Tibial nerve (tissue), 3 donors: ENCODE measurements around the gene CLTRN.

Experiments used
- CTCF ChIP-seq, 5 experiments: fragments of 200-600 bp in 3 of 5; fragments of 450-650 bp in 2 of 5; sonication (generic) in 3 of 5; IDR thresholded peaks; one replicate each; pipeline ENCODE4 v1.5.1; 2016 to 2019; ENCODE audit warnings: antibody characterized with exemption in 5 of 5, mild to moderate bottlenecking in 3 of 5, moderate library complexity in 2 of 5
- POLR2A ChIP-seq, 2 donors: fragments of 450-650 bp; IDR thresholded peaks; one replicate each; pipeline ENCODE4 v1.6.1; 2017; ENCODE audit warnings: antibody characterized with exemption in 2 of 2, mild to moderate bottlenecking in 2 of 2, moderate library complexity in 2 of 2

DNA sequence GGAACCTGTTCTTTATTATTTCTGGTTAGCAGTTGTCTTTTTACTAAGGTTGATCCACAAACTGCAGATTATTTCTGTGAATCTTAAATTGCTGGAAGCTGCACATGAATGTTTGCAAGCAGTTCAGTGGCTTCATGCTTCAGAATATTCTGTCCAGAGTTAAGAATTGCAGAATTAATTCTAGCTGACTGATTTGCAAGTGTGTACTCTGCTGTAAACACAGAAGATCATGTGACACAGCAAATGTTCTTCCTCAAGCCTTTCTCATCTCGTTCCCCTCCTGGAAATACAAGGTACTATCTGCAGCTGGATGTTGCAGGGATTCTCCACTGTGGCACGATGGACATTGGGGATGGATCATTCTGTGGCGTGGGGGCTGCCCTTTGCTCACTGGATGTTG, 16.8 kb upstream of the CLTRN start:
- TF ChIP-seq POLR2A (IDR thresholded peaks at IDR 0.05) (no peak), CTCF (IDR thresholded peaks at IDR 0.05) (no peak)
